SK-N-SH treated with all-trans-retinoic acid at 6 μM for 48 hours (cell line): ENCODE results near the gene TIAM2.

Experiments
- ATAC-seq: fragments of 200-7000 bp; cut with Tn5 transposase; 3 replicates; pipeline ENCODE4 v1.9.1; 2020; ENCODE audit warnings: mild to moderate bottlenecking, moderate library complexity
- ARNTL ChIP-seq: fragments of 450-650 bp; formaldehyde crosslinking; IDR thresholded peaks from 2 replicates; pipeline ENCODE4 v1.5.0; 2020; ENCODE audit warnings: low read depth, mild to moderate bottlenecking, moderate library complexity, borderline replicate concordance
- BACH2 ChIP-seq: fragments of 250-450 bp; sonication (Bioruptor Pico); IDR thresholded peaks from 2 replicates; pipeline ENCODE4 v1.9.0; 2021; ENCODE audit warnings: mild to moderate bottlenecking, borderline replicate concordance
- CSDC2 ChIP-seq: fragments of 250-450 bp; sonication (Bioruptor Pico); IDR thresholded peaks from 2 replicates; pipeline ENCODE4 v1.5.0; 2020; ENCODE audit warnings: mild to moderate bottlenecking, moderate library complexity
- ESRRG ChIP-seq: fragments of 250-450 bp; sonication (Bioruptor Pico); IDR thresholded peaks from 2 replicates; pipeline ENCODE4 v1.6.1; 2021; ENCODE audit warnings: mild to moderate bottlenecking
- GLIS3 ChIP-seq: fragments of 250-450 bp; sonication (Bioruptor Pico); IDR thresholded peaks from 2 replicates; pipeline ENCODE4 v1.5.0; 2020; ENCODE audit warnings: mild to moderate bottlenecking, moderate library complexity
- ISL1 ChIP-seq: fragments of 250-450 bp; sonication (Bioruptor Pico); IDR thresholded peaks from 2 replicates; pipeline ENCODE4 v2.1.2; 2022; ENCODE audit warnings: mild to moderate bottlenecking, moderate library complexity
- PATZ1 ChIP-seq: fragments of 250-450 bp; sonication (Bioruptor Pico); IDR thresholded peaks from 2 replicates; pipeline ENCODE4 v1.8.0; 2020; ENCODE audit warnings: mild to moderate bottlenecking, moderate library complexity, borderline replicate concordance
- RARB ChIP-seq: fragments of 250-450 bp; sonication (Bioruptor Pico); IDR thresholded peaks from 2 replicates; pipeline ENCODE4 v1.8.0; 2021; ENCODE audit warnings: mild to moderate bottlenecking, moderate library complexity
- TCF4 ChIP-seq: fragments of 250-450 bp; sonication (Bioruptor Pico); IDR thresholded peaks from 2 replicates; pipeline ENCODE4 v1.8.0; 2021; ENCODE audit warnings: mild to moderate bottlenecking, moderate library complexity, borderline replicate concordance
- TOX ChIP-seq: fragments of 250-450 bp; sonication (Bioruptor Pico); IDR thresholded peaks from 2 replicates; pipeline ENCODE4 v1.8.0; 2021; ENCODE audit warnings: mild to moderate bottlenecking, moderate library complexity, borderline replicate concordance
- ZC3H10 ChIP-seq: fragments of 250-450 bp; sonication (Bioruptor Pico); IDR thresholded peaks from 2 replicates; pipeline ENCODE4 v1.5.1; 2021; ENCODE audit warnings: mild to moderate bottlenecking, moderate library complexity
- ZFP30 ChIP-seq: fragments of 450-650 bp; formaldehyde crosslinking; IDR thresholded peaks from 2 replicates; pipeline ENCODE4 v1.5.0; 2022; ENCODE audit warnings: mild to moderate bottlenecking, moderate library complexity
- ZNF565 ChIP-seq: fragments of 450-650 bp; formaldehyde crosslinking; conservative IDR thresholded peaks from 2 replicates; pipeline ENCODE4 v1.5.0; 2020; ENCODE audit warnings: low read depth, mild to moderate bottlenecking, moderate library complexity
- ZNF8 ChIP-seq: fragments of 450-650 bp; formaldehyde crosslinking; IDR thresholded peaks from 2 replicates; pipeline ENCODE4 v1.5.0; 2020; ENCODE audit warnings: mild to moderate bottlenecking, moderate library complexity
- TF ChIP-seq, protein P1 (sequence below): fragments of 250-450 bp; sonication (Bioruptor Pico); IDR thresholded peaks from 2 replicates; pipeline ENCODE4 v1.5.1; 2021; ENCODE audit warnings: mild to moderate bottlenecking, moderate library complexity
- TF ChIP-seq, protein P2 (sequence below): fragments of 250-450 bp; sonication (Bioruptor Pico); IDR thresholded peaks from 2 replicates; pipeline ENCODE4 v1.5.1; 2020; ENCODE audit warnings: low read depth, mild to moderate bottlenecking, moderate library complexity
- TF ChIP-seq, protein P3 (sequence below): fragments of 250-450 bp; sonication (Bioruptor Pico); IDR thresholded peaks from 2 replicates; pipeline ENCODE4 v1.5.0; 2020; ENCODE audit warnings: mild to moderate bottlenecking, moderate library complexity

Gene TIAM2

GRCh38 chr6:155021680-155022079, 26.6 kb downstream of the TIAM2 start:
- no peak for ATAC-seq

GRCh38 chr6:155022721-155023120, 27.6 kb downstream of the TIAM2 start:
- no peak for ATAC-seq
- TF ChIP-seq ISL1 (CRISPR knock-in tag) (no peak), TOX (CRISPR knock-in tag) (no peak), CSDC2 (CRISPR knock-in tag) (no peak), PATZ1 (CRISPR knock-in tag) (no peak), ZNF8 (no peak), ZFP30 (CRISPR knock-in tag) (no peak), RARB (CRISPR knock-in tag) (no peak), ZC3H10 (CRISPR knock-in tag) (no peak), ZNF565 (CRISPR knock-in tag) (no peak)
- TF ChIP-seq, protein P1, sequence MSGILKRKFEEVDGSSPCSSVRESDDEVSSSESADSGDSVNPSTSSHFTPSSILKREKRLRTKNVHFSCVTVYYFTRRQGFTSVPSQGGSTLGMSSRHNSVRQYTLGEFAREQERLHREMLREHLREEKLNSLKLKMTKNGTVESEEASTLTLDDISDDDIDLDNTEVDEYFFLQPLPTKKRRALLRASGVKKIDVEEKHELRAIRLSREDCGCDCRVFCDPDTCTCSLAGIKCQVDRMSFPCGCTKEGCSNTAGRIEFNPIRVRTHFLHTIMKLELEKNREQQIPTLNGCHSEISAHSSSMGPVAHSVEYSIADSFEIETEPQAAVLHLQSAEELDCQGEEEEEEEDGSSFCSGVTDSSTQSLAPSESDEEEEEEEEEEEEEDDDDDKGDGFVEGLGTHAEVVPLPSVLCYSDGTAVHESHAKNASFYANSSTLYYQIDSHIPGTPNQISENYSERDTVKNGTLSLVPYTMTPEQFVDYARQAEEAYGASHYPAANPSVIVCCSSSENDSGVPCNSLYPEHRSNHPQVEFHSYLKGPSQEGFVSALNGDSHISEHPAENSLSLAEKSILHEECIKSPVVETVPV (CRISPR knock-in tag), result no peak
- TF ChIP-seq, protein P2, sequence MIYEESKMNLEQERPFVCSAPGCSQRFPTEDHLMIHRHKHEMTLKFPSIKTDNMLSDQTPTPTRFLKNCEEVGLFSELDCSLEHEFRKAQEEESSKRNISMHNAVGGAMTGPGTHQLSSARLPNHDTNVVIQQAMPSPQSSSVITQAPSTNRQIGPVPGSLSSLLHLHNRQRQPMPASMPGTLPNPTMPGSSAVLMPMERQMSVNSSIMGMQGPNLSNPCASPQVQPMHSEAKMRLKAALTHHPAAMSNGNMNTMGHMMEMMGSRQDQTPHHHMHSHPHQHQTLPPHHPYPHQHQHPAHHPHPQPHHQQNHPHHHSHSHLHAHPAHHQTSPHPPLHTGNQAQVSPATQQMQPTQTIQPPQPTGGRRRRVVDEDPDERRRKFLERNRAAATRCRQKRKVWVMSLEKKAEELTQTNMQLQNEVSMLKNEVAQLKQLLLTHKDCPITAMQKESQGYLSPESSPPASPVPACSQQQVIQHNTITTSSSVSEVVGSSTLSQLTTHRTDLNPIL (CRISPR knock-in tag), result no peak
- TF ChIP-seq, protein P3, sequence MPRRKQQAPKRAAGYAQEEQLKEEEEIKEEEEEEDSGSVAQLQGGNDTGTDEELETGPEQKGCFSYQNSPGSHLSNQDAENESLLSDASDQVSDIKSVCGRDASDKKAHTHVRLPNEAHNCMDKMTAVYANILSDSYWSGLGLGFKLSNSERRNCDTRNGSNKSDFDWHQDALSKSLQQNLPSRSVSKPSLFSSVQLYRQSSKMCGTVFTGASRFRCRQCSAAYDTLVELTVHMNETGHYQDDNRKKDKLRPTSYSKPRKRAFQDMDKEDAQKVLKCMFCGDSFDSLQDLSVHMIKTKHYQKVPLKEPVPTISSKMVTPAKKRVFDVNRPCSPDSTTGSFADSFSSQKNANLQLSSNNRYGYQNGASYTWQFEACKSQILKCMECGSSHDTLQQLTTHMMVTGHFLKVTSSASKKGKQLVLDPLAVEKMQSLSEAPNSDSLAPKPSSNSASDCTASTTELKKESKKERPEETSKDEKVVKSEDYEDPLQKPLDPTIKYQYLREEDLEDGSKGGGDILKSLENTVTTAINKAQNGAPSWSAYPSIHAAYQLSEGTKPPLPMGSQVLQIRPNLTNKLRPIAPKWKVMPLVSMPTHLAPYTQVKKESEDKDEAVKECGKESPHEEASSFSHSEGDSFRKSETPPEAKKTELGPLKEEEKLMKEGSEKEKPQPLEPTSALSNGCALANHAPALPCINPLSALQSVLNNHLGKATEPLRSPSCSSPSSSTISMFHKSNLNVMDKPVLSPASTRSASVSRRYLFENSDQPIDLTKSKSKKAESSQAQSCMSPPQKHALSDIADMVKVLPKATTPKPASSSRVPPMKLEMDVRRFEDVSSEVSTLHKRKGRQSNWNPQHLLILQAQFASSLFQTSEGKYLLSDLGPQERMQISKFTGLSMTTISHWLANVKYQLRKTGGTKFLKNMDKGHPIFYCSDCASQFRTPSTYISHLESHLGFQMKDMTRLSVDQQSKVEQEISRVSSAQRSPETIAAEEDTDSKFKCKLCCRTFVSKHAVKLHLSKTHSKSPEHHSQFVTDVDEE (CRISPR knock-in tag), result no peak

More at GRCh38 chr6:155021680-155022079, 26.6 kb downstream of the TIAM2 start:
- TF ChIP-seq ARNTL (CRISPR knock-in tag), result no peak
- TF ChIP-seq ESRRG (CRISPR knock-in tag), result no peak
- no peak for TF ChIP-seq BACH2 (CRISPR knock-in tag)
- TF ChIP-seq, protein P3 (CRISPR knock-in tag), result no peak
- TF ChIP-seq GLIS3 (CRISPR knock-in tag), result no peak
- TF ChIP-seq, protein P2 (CRISPR knock-in tag), result no peak
- TF ChIP-seq, protein P1 (CRISPR knock-in tag), result no peak
- no peak for TF ChIP-seq ZFP30 (CRISPR knock-in tag)
- TF ChIP-seq TCF4 (CRISPR knock-in tag), result no peak
- no peak for TF ChIP-seq ZC3H10 (CRISPR knock-in tag)
